Endodermal cell (in vitro differentiated cells): ENCODE measurements around the gene TUBB. TPM values are rescaled to one million over a fixed set of nuclear protein-coding genes. Genes with fewer than 3 reads are reported as not detected.

ENCODE experiments used
- DNase-seq: peaks from one replicate; pipeline ENCODE4 v3.0.0-alpha.2; 2017
- H3K27ac ChIP-seq: 2 replicates; pipeline ENCODE4 v1.5.1; 2013; ENCODE audit warnings: mild to moderate bottlenecking, low read depth, low read length, moderate library complexity
- H3K27me3 ChIP-seq: 2 replicates; pipeline ENCODE4 v1.6.1; 2013; ENCODE audit warnings: mild to moderate bottlenecking, low read length, moderate library complexity; ENCODE audit not compliant: insufficient read depth, control insufficient read depth, poor library complexity, severe bottlenecking
- H3K36me3 ChIP-seq: 2 replicates; pipeline ENCODE4 v1.7.0; 2013; ENCODE audit warnings: mild to moderate bottlenecking, low read length, moderate library complexity; ENCODE audit not compliant: control insufficient read depth, insufficient read depth
- H3K4me1 ChIP-seq: one replicate; pipeline ENCODE4 v1.7.0; 2013; ENCODE audit warnings: low read length; ENCODE audit not compliant: control insufficient read depth, insufficient read depth
- H3K4me3 ChIP-seq: 2 replicates; pipeline ENCODE4 v1.5.1; 2013; ENCODE audit warnings: mild to moderate bottlenecking, low read length, moderate library complexity
- H3K9ac ChIP-seq: 2 replicates; pipeline ENCODE4 v1.6.1; 2013; ENCODE audit warnings: mild to moderate bottlenecking, low read length, moderate library complexity; ENCODE audit not compliant: poor library complexity, severe bottlenecking; ENCODE audit errors: extremely low read depth
- H3K9me3 ChIP-seq: 2 replicates; pipeline ENCODE4 v1.6.1; 2013; ENCODE audit warnings: mild to moderate bottlenecking, low read length, moderate library complexity; ENCODE audit not compliant: control insufficient read depth
- H3K27ac Mint-ChIP-seq: 2 replicates; pipeline ENCODE4 v1.8.0; 2020; ENCODE audit warnings: mixed read lengths
- H3K27me3 Mint-ChIP-seq: 2 replicates; pipeline ENCODE4 v1.8.0; 2021; ENCODE audit warnings: mild to moderate bottlenecking, mixed read lengths; ENCODE audit not compliant: insufficient read depth
- H3K36me3 Mint-ChIP-seq: 2 replicates; pipeline ENCODE4 v1.8.0; 2020; ENCODE audit warnings: low read depth, mixed read lengths
- H3K4me1 Mint-ChIP-seq: 2 replicates; pipeline ENCODE4 v1.8.0; 2020; ENCODE audit warnings: mixed read lengths
- H3K4me3 Mint-ChIP-seq: 2 replicates; pipeline ENCODE4 v1.8.0; 2020; ENCODE audit warnings: mild to moderate bottlenecking, moderate library complexity, mixed read lengths
- H3K9me3 Mint-ChIP-seq: 2 replicates; pipeline ENCODE4 v1.8.0; 2020; ENCODE audit warnings: mild to moderate bottlenecking, mixed read lengths
- CTCF ChIP-seq: fragments of 200-600 bp; sonication (generic); conservative IDR thresholded peaks from 2 replicates; pipeline ENCODE4 v1.5.0; 2021; ENCODE audit warnings: antibody characterized with exemption, mild to moderate bottlenecking
- WGBS, 2 experiments: methylation state at CpG; one replicate each; pipeline versions ENCODE4 v1.1.5 to v1.1.7; 2013; ENCODE audit warnings: missing lambda C conversion rate in 2 of 2, mixed read lengths in 1 of 2; ENCODE audit not compliant: insufficient coverage in 1 of 2, insufficient read length in 1 of 2; 5-methylcytosine and 5-hydroxymethylcytosine counted together
- total RNA-seq, 2 donors: library from RNA; stranded (reverse); fragmentation: NEBNext Ultra II Directional in 1 of 2; extraction: Animal tissue kit (Norgen Biotek cat#: 25700) in 1 of 2; gene quantifications; 2 replicates in 1 of 2; 3 replicates in 1 of 2; pipeline ENCODE4 v1.2.1, GENCODE V29; 2021

Gene TUBB
- total RNA-seq, 2 donors from 2014 or later = 1,504 to 1,815 TPM

DNA sequence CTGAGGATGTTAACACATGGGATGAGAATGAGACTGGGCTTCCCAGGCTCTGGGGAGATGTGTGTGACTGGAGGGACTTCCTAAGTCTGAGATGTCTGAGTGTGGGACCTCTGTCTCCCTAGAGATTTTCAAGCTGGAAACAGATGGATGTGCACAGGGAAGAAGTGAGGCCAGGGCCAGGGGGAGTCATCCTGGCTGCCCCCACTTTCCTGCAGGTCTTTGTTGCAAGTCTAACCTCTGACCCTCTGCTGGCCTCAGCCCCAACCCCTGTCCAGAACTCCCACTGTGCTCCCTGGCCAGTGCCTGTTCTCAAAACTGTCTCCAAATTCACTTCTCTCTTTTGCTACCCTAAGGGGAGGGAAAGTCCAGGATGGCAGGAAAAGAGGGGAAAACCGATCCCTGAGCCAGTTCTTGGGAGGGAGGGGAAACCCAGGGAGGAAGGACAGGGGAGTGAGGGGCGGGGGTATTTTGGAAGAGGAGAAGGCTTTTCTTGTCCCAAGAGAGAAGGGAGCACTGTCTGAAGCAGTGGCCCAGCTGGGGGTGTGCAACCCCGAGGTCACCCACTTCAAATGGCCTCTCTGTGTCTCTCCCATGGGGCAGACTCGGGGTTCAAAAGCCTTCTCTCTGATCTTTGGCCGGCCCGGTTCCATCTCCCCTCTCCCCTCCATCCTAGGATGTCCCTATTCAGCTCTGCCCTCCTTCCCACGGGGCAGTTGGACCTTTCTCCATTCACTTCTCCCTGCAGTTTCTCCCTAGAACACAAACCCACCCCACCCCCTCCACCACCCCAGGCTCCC, 36.8 kb upstream of the TUBB start:
- Histone ChIP-seq H3K27me3 (no peaks in the 10 kb centered on the region), H3K9me3 (no peaks in the 10 kb centered on the region), H3K4me1 (peaks cover 18% of the 10 kb centered on the region), H3K27ac (no peak overlapping the region), H3K4me3 (peak overlapping the region; percentile 95), H3K9ac (peak overlapping the region; percentile 31), H3K36me3 (peaks cover 21% of the 10 kb centered on the region)
- TF ChIP-seq CTCF = no peak
- Mint-ChIP-seq H3K4me1 (peaks cover 62% of the 10 kb centered on the region), H3K27me3 (no peaks in the 10 kb centered on the region), H3K9me3 (no peaks in the 10 kb centered on the region), H3K27ac (peak overlapping the region; percentile 61), H3K4me3 (peak overlapping the region; percentile 75), H3K36me3 (peaks cover 23% of the 10 kb centered on the region)
- WGBS, 2 experiments = 35 to 45% methylated on average over 4 to 7 of the region's 7 CpGs
- no peak for DNase-seq

DNA sequence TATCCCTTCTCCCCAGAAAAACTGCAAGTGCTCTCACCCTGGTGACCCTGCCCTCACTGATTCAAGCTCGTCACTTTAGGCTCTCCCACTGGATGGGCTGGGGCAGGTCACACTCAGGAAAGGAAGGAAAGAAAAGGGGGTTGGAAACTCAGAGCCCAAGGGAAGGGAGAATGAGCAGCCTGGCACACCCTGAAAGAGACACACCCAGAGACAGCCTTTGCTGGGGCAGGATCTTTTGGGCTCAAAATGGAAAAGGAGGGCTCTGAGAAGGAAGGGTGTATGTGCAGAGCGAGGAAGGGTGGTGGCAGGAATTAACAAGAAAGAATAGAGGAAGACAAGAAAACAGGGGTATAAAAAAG, 36.2 kb upstream of the TUBB start:
- 49 to 75% methylated on average over 1 to 2 of the region's 2 CpGs for WGBS, 2 experiments
- no peak for TF ChIP-seq CTCF
- H3K9me3 Mint-ChIP-seq = no peaks in the 10 kb centered on the region
- peak overlapping the region; percentile 75 for H3K4me3 Mint-ChIP-seq
- no peaks in the 10 kb centered on the region for H3K27me3 ChIP-seq
- no peak overlapping the region for H3K27ac Mint-ChIP-seq
- peak overlapping the region; percentile 95 for H3K4me3 ChIP-seq
- H3K4me1 Mint-ChIP-seq = peaks cover 65% of the 10 kb centered on the region
- H3K27me3 Mint-ChIP-seq = no peaks in the 10 kb centered on the region
- H3K27ac ChIP-seq = no peak overlapping the region
- H3K36me3 Mint-ChIP-seq = peaks cover 18% of the 10 kb centered on the region
- no peak for DNase-seq
- H3K4me1 ChIP-seq = peaks cover 18% of the 10 kb centered on the region
- peaks cover 15% of the 10 kb centered on the region for H3K36me3 ChIP-seq
- H3K9ac ChIP-seq = peak overlapping the region; percentile 31
- no peaks in the 10 kb centered on the region for H3K9me3 ChIP-seq

- H3K27me3 Mint-ChIP-seq = no peaks in the 10 kb centered on the region
- Histone ChIP-seq H3K4me3 (peak overlapping the region; percentile 95), H3K27ac (no peak overlapping the region), H3K4me1 (peaks cover 18% of the 10 kb centered on the region), H3K27me3 (no peaks in the 10 kb centered on the region), H3K36me3 (peaks cover 13% of the 10 kb centered on the region), H3K9me3 (no peaks in the 10 kb centered on the region), H3K9ac (peak overlapping the region; percentile 31)
- H3K9me3 Mint-ChIP-seq = no peaks in the 10 kb centered on the region
- 60 to 70% methylated on average over 7 to 19 of the region's 21 CpGs for WGBS, 2 experiments
- H3K36me3 Mint-ChIP-seq = peaks cover 17% of the 10 kb centered on the region
- no peak for TF ChIP-seq CTCF
- H3K27ac Mint-ChIP-seq = peak overlapping the region; percentile 39
- no peak for DNase-seq
- peaks cover 63% of the 10 kb centered on the region for H3K4me1 Mint-ChIP-seq
- H3K4me3 Mint-ChIP-seq = peak overlapping the region; percentile 75
These were observed 35.6 kb upstream of the TUBB start for GRCh38 chr6:30684386-30685156.
